MCF 10A (cell line): ENCODE measurements around the gene ZBED5. TPM values are rescaled to one million over a fixed set of nuclear protein-coding genes. Genes with fewer than 3 reads are reported as not detected.
"Not testable (repeated sequence)": the region's sequence is repeated elsewhere in the genome, so short reads cannot be mapped to it uniquely, and the experiment has no call there.

ENCODE experiments used
- BruUV-seq: library from RNA; stranded (reverse); fragments of 400-500 nt; replicated peaks from 2 replicates; lab custom pipeline; 2021; lab: Mats Ljungman, UMichigan
- CTCF ChIA-PET: fragments of 300-600 bp; sonication (Branson Sonifier 250); formaldehyde crosslinking; extraction: SDS; loops from one replicate; lab custom pipeline; 2021; ENCODE audit warnings: antibody characterized with exemption, inconsistent platforms; lab: Yijun Ruan, JAX
- POLR2A ChIA-PET: fragments of 300-600, 350-650 bp; sonication (Branson Sonifier 250); formaldehyde crosslinking; extraction: SDS; loops from one replicate; lab custom pipeline; 2020; ENCODE audit warnings: antibody characterized with exemption, inconsistent platforms; lab: Yijun Ruan, JAX
- DNase-seq: peaks from one replicate; pipeline ENCODE4 v3.0.0-alpha.2; 2018; ENCODE audit not compliant: unreplicated experiment
- H3K27ac Mint-ChIP-seq: one replicate; pipeline ENCODE4 v1.8.0; 2022; ENCODE audit warnings: mild to moderate bottlenecking, low read depth, mixed read lengths; ENCODE audit not compliant: unreplicated experiment
- H3K27me3 Mint-ChIP-seq: one replicate; pipeline ENCODE4 v1.8.0; 2022; ENCODE audit warnings: mixed read lengths; ENCODE audit not compliant: insufficient read depth, unreplicated experiment
- H3K36me3 Mint-ChIP-seq: one replicate; pipeline ENCODE4 v1.8.0; 2022; ENCODE audit warnings: mild to moderate bottlenecking, moderate library complexity, mixed read lengths; ENCODE audit not compliant: insufficient read depth, unreplicated experiment
- H3K4me1 Mint-ChIP-seq: one replicate; pipeline ENCODE4 v1.8.0; 2022; ENCODE audit warnings: mixed read lengths; ENCODE audit not compliant: insufficient read depth, unreplicated experiment
- H3K4me3 Mint-ChIP-seq: one replicate; pipeline ENCODE4 v1.8.0; 2022; ENCODE audit warnings: mild to moderate bottlenecking, moderate library complexity, mixed read lengths; ENCODE audit not compliant: unreplicated experiment
- H3K9me3 Mint-ChIP-seq: one replicate; pipeline ENCODE4 v1.8.0; 2022; ENCODE audit warnings: mixed read lengths; ENCODE audit not compliant: unreplicated experiment
- intact Hi-C: fragments of 100-400 bp; cut with micrococcal nuclease; formaldehyde crosslinking; loops from 2 replicates; pipeline ENCODE4 v1.14.1; 2022
- total RNA-seq: library from RNA; stranded (reverse); gene quantifications from 2 replicates; pipeline ENCODE4 v1.2.3, GENCODE V29; 2022
- TF ChIP-seq, protein P1 (sequence below): fragments of 200-600 bp; IDR thresholded peaks from one replicate; pipeline ENCODE4 v1.8.0; 2022; ENCODE audit warnings: antibody characterized with exemption, mild to moderate bottlenecking; ENCODE audit not compliant: unreplicated experiment

The ZBED5 gene
- total RNA-seq, 1 experiment from 2014 or later, result 38.9 TPM

DNA sequence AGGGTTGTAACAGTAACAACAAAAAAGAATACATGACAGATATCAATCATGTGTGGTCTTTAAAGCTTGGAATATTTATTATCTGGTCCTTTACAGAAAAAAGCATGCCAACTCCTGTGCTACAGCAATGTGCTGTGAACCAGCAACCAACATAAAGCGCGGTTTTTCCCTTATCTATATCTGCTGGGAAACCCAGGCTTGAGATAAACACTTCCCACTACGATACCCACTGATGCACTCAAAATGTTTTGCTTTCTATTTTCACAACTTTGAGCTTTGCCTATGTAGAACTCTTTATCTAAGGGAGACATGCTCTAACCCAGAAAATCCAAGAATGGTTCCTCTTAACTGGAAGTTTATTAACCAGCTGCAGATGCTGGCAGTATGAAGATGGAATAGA, 19.0 kb downstream of the ZBED5 start:
- H3K27me3 Mint-ChIP-seq, result no peaks in the 10 kb centered on the region
- no peak overlapping the region for H3K4me3 Mint-ChIP-seq
- H3K9me3 Mint-ChIP-seq, result no peaks in the 10 kb centered on the region
- ChIA-PET CTCF (interaction anchor here (2.1 kb wide), 1 partner anchor 68 kb away, joined by 6 read pairs; no protein-coding TSS in a partner anchor), POLR2A (interaction anchor here (0.5 to 5.7 kb wide), 6 partner anchors 10 to 182 kb away, joined by 3 to 34 read pairs (median 15); partner anchors contain the start of genes EIF4G2 and ZBED5)
- no peaks in the 10 kb centered on the region for H3K4me1 Mint-ChIP-seq
- BruUV-seq, result no TSS peak
- no peaks in the 10 kb centered on the region for H3K36me3 Mint-ChIP-seq
- intact Hi-C loops, result no loop called here
- no peak overlapping the region for H3K27ac Mint-ChIP-seq
- no peak for DNase-seq
- TF ChIP-seq, protein P1, sequence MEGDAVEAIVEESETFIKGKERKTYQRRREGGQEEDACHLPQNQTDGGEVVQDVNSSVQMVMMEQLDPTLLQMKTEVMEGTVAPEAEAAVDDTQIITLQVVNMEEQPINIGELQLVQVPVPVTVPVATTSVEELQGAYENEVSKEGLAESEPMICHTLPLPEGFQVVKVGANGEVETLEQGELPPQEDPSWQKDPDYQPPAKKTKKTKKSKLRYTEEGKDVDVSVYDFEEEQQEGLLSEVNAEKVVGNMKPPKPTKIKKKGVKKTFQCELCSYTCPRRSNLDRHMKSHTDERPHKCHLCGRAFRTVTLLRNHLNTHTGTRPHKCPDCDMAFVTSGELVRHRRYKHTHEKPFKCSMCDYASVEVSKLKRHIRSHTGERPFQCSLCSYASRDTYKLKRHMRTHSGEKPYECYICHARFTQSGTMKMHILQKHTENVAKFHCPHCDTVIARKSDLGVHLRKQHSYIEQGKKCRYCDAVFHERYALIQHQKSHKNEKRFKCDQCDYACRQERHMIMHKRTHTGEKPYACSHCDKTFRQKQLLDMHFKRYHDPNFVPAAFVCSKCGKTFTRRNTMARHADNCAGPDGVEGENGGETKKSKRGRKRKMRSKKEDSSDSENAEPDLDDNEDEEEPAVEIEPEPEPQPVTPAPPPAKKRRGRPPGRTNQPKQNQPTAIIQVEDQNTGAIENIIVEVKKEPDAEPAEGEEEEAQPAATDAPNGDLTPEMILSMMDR, result no peak

DNA sequence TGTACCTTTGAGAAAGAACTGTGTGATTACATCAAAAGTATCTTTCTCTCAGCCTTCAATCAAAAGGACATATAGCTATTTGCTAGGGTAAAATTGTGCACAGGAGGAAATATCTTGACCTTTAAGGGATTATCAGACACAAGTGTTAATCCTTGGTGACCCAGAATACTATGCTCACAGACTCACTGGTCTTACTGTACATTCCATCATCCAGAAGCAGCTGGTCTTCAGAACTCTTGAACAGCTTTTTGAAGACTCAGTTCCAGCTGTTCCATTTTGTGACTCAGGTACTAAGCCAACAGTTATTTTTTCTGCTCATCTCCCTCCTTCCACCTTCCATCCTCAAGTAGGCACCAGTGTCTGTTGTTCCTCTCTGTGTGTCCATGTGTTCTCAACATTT, 19.8 kb downstream of the ZBED5 start:
- Mint-ChIP-seq H3K36me3 (no peaks in the 10 kb centered on the region), H3K9me3 (no peaks in the 10 kb centered on the region), H3K4me3 (no peak overlapping the region), H3K27ac (no peak overlapping the region), H3K4me1 (no peaks in the 10 kb centered on the region), H3K27me3 (no peaks in the 10 kb centered on the region)
- POLR2A ChIA-PET, result interaction anchor here (1.3 to 5.7 kb wide), 4 partner anchors 11 to 62 kb away, joined by 5 to 34 read pairs (median 28); partner anchors contain the start of genes EIF4G2 and ZBED5
- TF ChIP-seq, protein P1, result no peak
- BruUV-seq, result no TSS peak
- no peak for DNase-seq
- intact Hi-C loops, result no loop called here
- CTCF ChIA-PET, result interaction anchor here (1.4 kb wide), 1 partner anchor 9 kb away, joined by 4 read pairs; no protein-coding TSS in a partner anchor

DNA sequence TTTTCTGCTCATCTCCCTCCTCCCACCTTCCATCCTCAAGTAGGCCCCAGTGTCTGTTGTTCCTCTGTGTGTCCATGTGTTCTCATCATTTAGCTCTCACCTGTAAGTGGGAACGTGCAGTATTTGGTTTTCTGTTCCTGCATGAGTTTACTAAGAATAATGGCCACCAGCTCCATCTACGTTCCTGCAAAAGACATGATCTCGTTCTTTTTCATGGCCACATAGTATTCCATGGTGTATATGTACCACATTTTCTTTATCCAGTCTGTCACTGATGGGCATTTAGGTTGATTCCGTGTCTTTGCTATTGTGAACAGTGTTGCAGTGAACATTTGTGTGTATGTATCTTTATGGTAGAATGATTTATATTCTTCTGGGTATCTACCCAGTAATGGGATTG, 21.0 kb downstream of the ZBED5 start:
- H3K4me3 Mint-ChIP-seq, H3K9me3 Mint-ChIP-seq, DNase-seq, H3K4me1 Mint-ChIP-seq, H3K27me3 Mint-ChIP-seq, intact Hi-C loops, BruUV-seq, H3K36me3 Mint-ChIP-seq, H3K27ac Mint-ChIP-seq: not testable (repeated sequence)
- POLR2A ChIA-PET, result interaction anchor here (1.0 to 5.7 kb wide), 6 partner anchors 10 to 27 kb away, joined by 3 to 34 read pairs (median 16); partner anchors contain the start of genes EIF4G2 and ZBED5
- CTCF ChIA-PET, result interaction anchor here (0.7 to 1.4 kb wide), 6 partner anchors 10 to 881 kb away, joined by 3 to 4 read pairs (median 3); no protein-coding TSS in a partner anchor

DNA sequence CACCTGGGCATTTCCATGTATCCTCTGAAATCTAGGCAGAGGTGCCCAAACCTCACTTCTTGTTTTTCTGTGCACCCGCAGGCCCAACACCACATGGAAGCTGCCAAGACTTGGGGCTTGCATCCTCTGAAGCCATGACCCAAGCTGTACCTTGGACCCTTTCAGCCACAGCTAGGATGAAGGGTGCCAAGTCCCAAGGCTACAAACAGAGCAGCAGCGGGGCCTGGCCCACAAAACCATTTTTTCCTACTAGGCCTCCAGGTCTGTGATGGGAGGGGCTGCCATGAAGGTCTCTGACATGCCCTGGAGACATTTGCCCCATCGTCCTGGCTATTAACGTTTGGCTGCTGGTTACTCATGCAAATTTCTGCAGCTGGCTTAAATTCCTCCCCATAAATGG, 28.7 kb downstream of the ZBED5 start:
- H3K4me1 Mint-ChIP-seq, result no peaks in the 10 kb centered on the region

More for the DNA sequence above, 28.7 kb downstream of the ZBED5 start:
- TF ChIP-seq, protein P1, result no peak
- no TSS peak for BruUV-seq
- Mint-ChIP-seq H3K36me3 (no peaks in the 10 kb centered on the region), H3K9me3 (no peaks in the 10 kb centered on the region), H3K27me3 (no peaks in the 10 kb centered on the region), H3K27ac (no peak overlapping the region), H3K4me3 (no peak overlapping the region)
- POLR2A ChIA-PET, result interaction anchor here (1.1 kb wide), 1 partner anchor 19 kb away, joined by 3 read pairs; no protein-coding TSS in a partner anchor
- DNase-seq, result no peak
- intact Hi-C loops, result no loop called here
- CTCF ChIA-PET, result interaction anchor here (0.7 to 0.9 kb wide), 2 partner anchors 58 to 93 kb away, joined by 3 read pairs; no protein-coding TSS in a partner anchor
